A549 (cell line): ENCODE measurements around the gene ARAP2. TPM values are rescaled to one million over a fixed set of nuclear protein-coding genes. Genes with fewer than 3 reads are reported as not detected.

Experiments
- ATAC-seq, 2 experiments: fragments of 200-7000 bp in 1 of 2; fragments of >200 bp in 1 of 2; cut with Nextera tagmentation in 1 of 2; cut with Tn5 transposase in 1 of 2; 3 replicates each; pipeline versions ENCODE4 v1.8.0 to v1.9.1; 2018 to 2020; ENCODE audit warnings: mild to moderate bottlenecking in 1 of 2, moderate library complexity in 1 of 2
- CTCF ChIA-PET: fragments of 300-600 bp; sonication (Branson Sonifier 250); formaldehyde crosslinking; extraction: SDS; loops from one replicate; lab custom pipeline; 2021; ENCODE audit warnings: antibody characterized with exemption, inconsistent platforms; lab: Yijun Ruan, JAX
- POLR2A ChIA-PET: fragments of 350-600 bp; formaldehyde crosslinking; extraction: SDS; loops from one replicate; lab custom pipeline; 2021; ENCODE audit warnings: antibody characterized with exemption, inconsistent platforms; lab: Yijun Ruan, JAX
- DNase-seq, 2 experiments: peaks; one replicate each; pipeline versions ENCODE4 v3.0.0 to v3.0.0-alpha.2; 2011 to 2016; ENCODE audit warnings: low read depth in 1 of 2, low spot score in 1 of 2
- FAIRE-seq: peaks from 2 replicates; lab custom pipeline; 2011; peaks lifted over from hg19 to GRCh38; lab: Jason Lieb, UNC
- H3K27ac ChIP-seq, 2 experiments: fragments of >200 bp; sonication (Bioruptor Twin); formaldehyde crosslinking; 3 replicates each; pipeline ENCODE4 v1.5.1; 2016 to 2017
- H3K4me1 ChIP-seq: fragments of >200 bp; sonication (Bioruptor Twin); formaldehyde crosslinking; 3 replicates; pipeline ENCODE4 v1.6.1; 2016
- H3K4me2 ChIP-seq: fragments of >200 bp; sonication (Bioruptor Twin); formaldehyde crosslinking; 3 replicates; pipeline ENCODE4 v1.6.1; 2016
- H3K4me3 ChIP-seq: fragments of >200 bp; sonication (Bioruptor Twin); formaldehyde crosslinking; 3 replicates; pipeline ENCODE4 v1.5.1; 2016
- H3K9me3 ChIP-seq: fragments of >200 bp; sonication (Bioruptor Twin); formaldehyde crosslinking; 3 replicates; pipeline ENCODE4 v1.6.1; 2016
- BHLHE40 ChIP-seq: IDR thresholded peaks from 2 replicates; pipeline ENCODE4 v1.6.1; 2012; ENCODE audit warnings: low read depth, low read length, inconsistent platforms
- CBX2 ChIP-seq: fragments of 200-600 bp; sonication (generic); IDR thresholded peaks from 2 replicates; pipeline ENCODE4 v1.6.1; 2016; ENCODE audit warnings: low read depth, mild to moderate bottlenecking, borderline replicate concordance
- CBX8 ChIP-seq: fragments of 200-600 bp; sonication (generic); IDR thresholded peaks from 2 replicates; pipeline ENCODE4 v1.6.1; 2016
- CEBPB ChIP-seq, 2 experiments: fragments of >200 bp in 1 of 2; sonication (Bioruptor Twin) in 1 of 2; formaldehyde crosslinking in 1 of 2; IDR thresholded peaks; 2 replicates each; pipeline ENCODE4 v1.6.1; 2012 to 2016
- CHD2 ChIP-seq: fragments of 150-350 bp; IDR thresholded peaks from 2 replicates; pipeline ENCODE4 v1.6.1; 2014; ENCODE audit warnings: low read length; ENCODE audit not compliant: partially characterized antibody
- EHF ChIP-seq: fragments of 250-450 bp; sonication (Bioruptor Pico); IDR thresholded peaks from 2 replicates; pipeline ENCODE4 v1.5.0; 2020; ENCODE audit warnings: mild to moderate bottlenecking
- ELK1 ChIP-seq: fragments of 150-350 bp; IDR thresholded peaks from 2 replicates; pipeline ENCODE4 v1.6.1; 2014; ENCODE audit warnings: low read depth, mild to moderate bottlenecking, low read length
- ESRRA ChIP-seq: fragments of 150-350 bp; IDR thresholded peaks from 2 replicates; pipeline ENCODE4 v1.6.1; 2014; ENCODE audit warnings: mild to moderate bottlenecking, low read length, borderline replicate concordance
- FOSL2 ChIP-seq, 2 experiments: fragments of 450-650 bp in 1 of 2; fragments of >200 bp in 1 of 2; sonication (Bioruptor Twin) in 1 of 2; formaldehyde crosslinking; IDR thresholded peaks; 2 replicates each; pipeline versions ENCODE4 v1.5.0 to v1.6.1; 2016 to 2020; ENCODE audit warnings: mild to moderate bottlenecking in 1 of 2, moderate library complexity in 1 of 2
- FOXS1 ChIP-seq: fragments of 250-450 bp; sonication (Bioruptor Pico); IDR thresholded peaks from 2 replicates; pipeline ENCODE4 v1.5.0; 2020; ENCODE audit warnings: mild to moderate bottlenecking, moderate library complexity
- HES2 ChIP-seq: fragments of >200 bp; sonication (Bioruptor Twin); formaldehyde crosslinking; IDR thresholded peaks from 2 replicates; pipeline ENCODE4 v1.6.1; 2016
- JUN ChIP-seq, 2 experiments: fragments of >200 bp; sonication (Bioruptor Twin); formaldehyde crosslinking; IDR thresholded peaks; 2 replicates in 1 of 2; 3 replicates in 1 of 2; pipeline ENCODE4 v1.6.1; 2016 to 2017
- KDM1A ChIP-seq: fragments of 200-600 bp; sonication (generic); IDR thresholded peaks from 2 replicates; pipeline ENCODE4 v1.6.1; 2016; ENCODE audit warnings: low read depth, mild to moderate bottlenecking
- KDM5A ChIP-seq: fragments of 200-600 bp; sonication (generic); IDR thresholded peaks from 2 replicates; pipeline ENCODE4 v1.6.1; 2016; ENCODE audit warnings: antibody characterized with exemption, mild to moderate bottlenecking
- MAFK ChIP-seq: fragments of 450-650 bp; IDR thresholded peaks from 2 replicates; pipeline ENCODE4 v1.6.1; 2014; ENCODE audit not compliant: partially characterized antibody
- MYC ChIP-seq: IDR thresholded peaks from 2 replicates; pipeline ENCODE4 v1.6.1; 2012; ENCODE audit warnings: mild to moderate bottlenecking, inconsistent platforms, low read length, improper control_type of control experiment, borderline replicate concordance
- RARB ChIP-seq: fragments of 250-450 bp; sonication (Bioruptor Pico); IDR thresholded peaks from 2 replicates; pipeline ENCODE4 v1.8.0; 2021; ENCODE audit warnings: mild to moderate bottlenecking, moderate library complexity
- RCOR1 ChIP-seq: fragments of 150-350 bp; IDR thresholded peaks from 2 replicates; pipeline ENCODE4 v1.6.1; 2014; ENCODE audit warnings: antibody characterized with exemption, low read length, low read depth
- RFX5 ChIP-seq: fragments of 450-650 bp; IDR thresholded peaks from 2 replicates; pipeline ENCODE4 v1.7.1; 2014; ENCODE audit warnings: antibody characterized with exemption, mild to moderate bottlenecking, moderate library complexity
- TP53 ChIP-seq: fragments of 250-450 bp; sonication (Bioruptor Pico); IDR thresholded peaks from 2 replicates; pipeline ENCODE4 v1.5.0; 2021; ENCODE audit warnings: mild to moderate bottlenecking, moderate library complexity
- ZNF302 ChIP-seq: fragments of 250-450 bp; sonication (Bioruptor Pico); IDR thresholded peaks from 2 replicates; pipeline ENCODE4 v1.9.0; 2021; ENCODE audit warnings: inconsistent platforms, mild to moderate bottlenecking, moderate library complexity
- ZSCAN20 ChIP-seq: fragments of 250-450 bp; sonication (Bioruptor Pico); IDR thresholded peaks from 2 replicates; pipeline ENCODE4 v1.8.0; 2022; ENCODE audit warnings: mild to moderate bottlenecking, moderate library complexity
- WGBS: methylation state at CpG from one replicate; pipeline ENCODE4 v1.1.6; 2017; ENCODE audit errors: missing lambda C conversion rate; 5-methylcytosine and 5-hydroxymethylcytosine counted together
- polyA plus RNA-seq, 4 experiments: library from polyadenylated mRNA; depleted of rRNA in 3 of 4; stranded (reverse); fragments of >200 nt; fragmentation: RNase III in 1 of 4; extraction: RNeasy Plus Mini Kit Qiagen cat#74134 plus additional on column Dnase treatment in 1 of 4; gene quantifications; 2 replicates in 3 of 4; 3 replicates in 1 of 4; pipeline ENCODE4 v1.2.3, GENCODE V29; 2011 to 2017
- TF ChIP-seq, protein P1 (sequence below): fragments of 250-450 bp; sonication (Bioruptor Pico); IDR thresholded peaks from 2 replicates; pipeline ENCODE4 v1.5.0; 2020; ENCODE audit warnings: low read depth, mild to moderate bottlenecking, moderate library complexity
- TF ChIP-seq, protein P2 (sequence below): IDR thresholded peaks from 2 replicates; pipeline ENCODE4 v1.6.1; 2012
- TF ChIP-seq, protein P3 (sequence below): fragments of 450-650 bp; IDR thresholded peaks from 2 replicates; pipeline ENCODE4 v1.6.1; 2014; ENCODE audit warnings: antibody characterized with exemption

ARAP2 gene
- polyA plus RNA-seq, 2 of the 4 experiments (the other 2 are of a cell fraction) = 0.34 to 0.75 TPM

- no peak overlapping the region for H3K4me3 ChIP-seq
- CTCF ChIA-PET = no interaction called here
- FAIRE-seq (no peak), DNase-seq (no peak), ATAC-seq (no peak)
- H3K9me3 ChIP-seq = no peaks in the 10 kb centered on the region
- TF ChIP-seq ELK1 (no peak), FOXS1 (no peak), CBX8 (no peak), ESRRA (no peak), TP53 (no peak)
- no peak overlapping the region for H3K27ac ChIP-seq
- POLR2A ChIA-PET = no interaction called here
- no peaks in the 10 kb centered on the region for H3K4me1 ChIP-seq
- no peak overlapping the region for H3K4me2 ChIP-seq
- whole genome bisulfite sequencing = 51% methylated on average over 3 of the region's 3 CpGs
Measured at GRCh38 chr4:36072529-36072928, 171.8 kb downstream of the ARAP2 start.

DNA sequence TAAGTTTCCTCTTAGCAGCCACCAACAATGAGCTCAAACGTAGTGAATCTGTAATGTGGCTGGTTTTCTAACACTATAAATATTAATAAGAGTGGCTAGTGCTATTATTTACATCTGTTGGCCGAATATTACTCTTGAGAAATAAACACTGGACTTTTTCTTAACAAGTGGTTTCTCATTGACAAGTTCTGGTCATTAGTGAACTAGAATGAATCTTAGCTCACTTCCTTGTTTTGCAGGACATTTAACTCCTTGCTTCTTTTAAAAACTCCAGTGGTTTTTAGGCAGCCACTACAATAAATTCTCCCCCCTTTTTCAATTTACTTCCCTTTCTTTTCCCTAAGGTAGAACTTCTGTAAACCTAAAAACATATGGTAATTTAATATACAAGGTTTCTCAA, 177.2 kb downstream of the ARAP2 start:
- Histone ChIP-seq H3K4me2 (no peak overlapping the region), H3K4me1 (no peaks in the 10 kb centered on the region), H3K4me3 (no peak overlapping the region), H3K27ac (no peak overlapping the region), H3K9me3 (no peaks in the 10 kb centered on the region)
- FAIRE-seq (no peak), ATAC-seq (no peak), DNase-seq (no peak)
- WGBS = 9% methylated on average over 2 of the region's 2 CpGs
- CTCF ChIA-PET = no interaction called here
- TF ChIP-seq KDM1A (no peak), CHD2 (no peak), JUN (IDR thresholded peaks at IDR 0.05) (no peak), CBX2 (no peak), MYC (no peak), RFX5 (no peak), BHLHE40 (no peak), RCOR1 (no peak), EHF (CRISPR knock-in tag) (no peak), ZSCAN20 (CRISPR knock-in tag) (no peak), RARB (CRISPR knock-in tag) (no peak), TP53 (no peak), FOXS1 (no peak), ESRRA (no peak), HES2 (no peak)
- TF ChIP-seq, protein P1, sequence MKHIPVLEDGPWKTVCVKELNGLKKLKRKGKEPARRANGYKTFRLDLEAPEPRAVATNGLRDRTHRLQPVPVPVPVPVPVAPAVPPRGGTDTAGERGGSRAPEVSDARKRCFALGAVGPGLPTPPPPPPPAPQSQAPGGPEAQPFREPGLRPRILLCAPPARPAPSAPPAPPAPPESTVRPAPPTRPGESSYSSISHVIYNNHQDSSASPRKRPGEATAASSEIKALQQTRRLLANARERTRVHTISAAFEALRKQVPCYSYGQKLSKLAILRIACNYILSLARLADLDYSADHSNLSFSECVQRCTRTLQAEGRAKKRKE (CRISPR knock-in tag) = no peak
- TF ChIP-seq, protein P2, sequence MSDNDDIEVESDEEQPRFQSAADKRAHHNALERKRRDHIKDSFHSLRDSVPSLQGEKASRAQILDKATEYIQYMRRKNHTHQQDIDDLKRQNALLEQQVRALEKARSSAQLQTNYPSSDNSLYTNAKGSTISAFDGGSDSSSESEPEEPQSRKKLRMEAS = no peak
- TF ChIP-seq, protein P3, sequence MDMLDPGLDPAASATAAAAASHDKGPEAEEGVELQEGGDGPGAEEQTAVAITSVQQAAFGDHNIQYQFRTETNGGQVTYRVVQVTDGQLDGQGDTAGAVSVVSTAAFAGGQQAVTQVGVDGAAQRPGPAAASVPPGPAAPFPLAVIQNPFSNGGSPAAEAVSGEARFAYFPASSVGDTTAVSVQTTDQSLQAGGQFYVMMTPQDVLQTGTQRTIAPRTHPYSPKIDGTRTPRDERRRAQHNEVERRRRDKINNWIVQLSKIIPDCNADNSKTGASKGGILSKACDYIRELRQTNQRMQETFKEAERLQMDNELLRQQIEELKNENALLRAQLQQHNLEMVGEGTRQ = no peak
- POLR2A ChIA-PET = no interaction called here

- 43% methylated on average over 1 of the region's 1 CpG for WGBS
- ChIA-PET CTCF (interaction anchor here (1.4 kb wide), 1 partner anchor 17 kb away, joined by 3 read pairs; no protein-coding TSS in a partner anchor), POLR2A (no interaction called here)
- H3K4me1 ChIP-seq = no peaks in the 10 kb centered on the region
- ATAC-seq (no peak), FAIRE-seq (no peak), DNase-seq (no peak)
- no peak overlapping the region for H3K4me3 ChIP-seq
- TF ChIP-seq RCOR1 (no peak), ZSCAN20 (CRISPR knock-in tag) (no peak), ZNF302 (CRISPR knock-in tag) (no peak), EHF (CRISPR knock-in tag) (no peak), CEBPB (IDR thresholded peaks at IDR 0.05) (no peak), HES2 (no peak), MAFK (no peak), RFX5 (no peak), KDM5A (no peak), TP53 (no peak), KDM1A (no peak), FOSL2 (IDR thresholded peaks at IDR 0.05) (no peak), FOSL2 (CRISPR knock-in tag; IDR thresholded peaks at IDR 0.05) (no peak)
- TF ChIP-seq, protein P3 = no peak
- no peak overlapping the region for H3K4me2 ChIP-seq
- H3K9me3 ChIP-seq = no peaks in the 10 kb centered on the region
- no peak overlapping the region for H3K27ac ChIP-seq
Measured at GRCh38 chr4:36065274-36065871, 178.9 kb downstream of the ARAP2 start.
